Mesendoderm (in vitro differentiated cells): Measurements from ENCODE around the gene PKP4.

Source experiments
- DNase-seq: peaks from one replicate; pipeline ENCODE4 v3.0.0; 2013
- H2AK5ac ChIP-seq: 2 replicates; pipeline ENCODE4 v1.6.1; 2013; ENCODE audit warnings: low read length, inconsistent platforms
- H2BK120ac ChIP-seq: 2 replicates; pipeline ENCODE4 v1.6.1; 2013; ENCODE audit warnings: low read depth, mild to moderate bottlenecking, low read length, moderate library complexity, mixed read lengths
- H2BK15ac ChIP-seq: replicated peaks from 2 replicates; pipeline ENCODE4 v1.6.1; 2013; ENCODE audit warnings: low read depth, mild to moderate bottlenecking, moderate library complexity
- H2BK5ac ChIP-seq: 2 replicates; pipeline ENCODE4 v1.6.1; 2013; ENCODE audit warnings: low read length, inconsistent platforms
- H3K18ac ChIP-seq: 2 replicates; pipeline ENCODE4 v1.6.1; 2013; ENCODE audit warnings: mild to moderate bottlenecking, low read length, mixed read lengths
- H3K23ac ChIP-seq: one replicate; pipeline ENCODE4 v1.6.1; 2013; ENCODE audit warnings: low read length
- H3K27ac ChIP-seq: 2 replicates; pipeline ENCODE4 v1.5.1; 2013; ENCODE audit warnings: low read depth, mild to moderate bottlenecking, inconsistent platforms, low read length, moderate library complexity
- H3K27me3 ChIP-seq: 2 replicates; pipeline ENCODE4 v1.6.1; 2013; ENCODE audit warnings: low read length, control low read depth, mild to moderate bottlenecking, inconsistent platforms; ENCODE audit not compliant: insufficient read depth, poor library complexity
- H3K36me3 ChIP-seq: 2 replicates; pipeline ENCODE4 v1.6.1; 2013; ENCODE audit warnings: low read length, inconsistent platforms; ENCODE audit not compliant: control insufficient read depth, insufficient read depth
- H3K4ac ChIP-seq: one replicate; pipeline ENCODE4 v1.6.1; 2013; ENCODE audit warnings: low read depth, mild to moderate bottlenecking, low read length, moderate library complexity
- H3K4me1 ChIP-seq: 2 replicates; pipeline ENCODE4 v1.6.1; 2013; ENCODE audit warnings: low read depth, low read length, inconsistent platforms; ENCODE audit not compliant: control insufficient read depth
- H3K4me2 ChIP-seq: 2 replicates; pipeline ENCODE4 v1.6.1; 2013; ENCODE audit warnings: low read length
- H3K4me3 ChIP-seq: 2 replicates; pipeline ENCODE4 v1.5.1; 2013; ENCODE audit warnings: mild to moderate bottlenecking, low read length
- H3K56ac ChIP-seq: one replicate; pipeline ENCODE4 v1.6.1; 2013; ENCODE audit warnings: low read length
- H3K79me1 ChIP-seq: 2 replicates; pipeline ENCODE4 v1.6.1; 2013; ENCODE audit warnings: low read length, inconsistent platforms
- H3K79me2 ChIP-seq: 2 replicates; pipeline ENCODE4 v1.6.1; 2013; ENCODE audit warnings: mild to moderate bottlenecking, low read length; ENCODE audit not compliant: control insufficient read depth, insufficient read depth
- H3K9ac ChIP-seq: 2 replicates; pipeline ENCODE4 v1.6.1; 2013; ENCODE audit warnings: low read length, inconsistent platforms
- H4K5ac ChIP-seq: one replicate; pipeline ENCODE4 v1.6.1; 2013; ENCODE audit warnings: low read length
- H4K8ac ChIP-seq: one replicate; pipeline ENCODE4 v1.6.1; 2013; ENCODE audit warnings: low read depth, mild to moderate bottlenecking, control low read depth, low read length, moderate library complexity
- whole genome bisulfite sequencing: extraction: QIAGEN DNeasy Blood & Tissue Kit; methylation state at CpG from one replicate; pipeline ENCODE4 v1.1.7; 2013; ENCODE audit warnings: low lambda C conversion rate, missing lambda C conversion rate; ENCODE audit not compliant: insufficient coverage; ENCODE audit errors: extremely low coverage; 5-methylcytosine and 5-hydroxymethylcytosine counted together

PKP4 gene

GRCh38 chr2:158542577-158542976 lies 85.8 kb downstream of the PKP4 start:
- Histone ChIP-seq H3K4me2 (no peak overlapping the region), H2BK15ac (no peak overlapping the region), H3K56ac (no peak overlapping the region), H3K27ac (no peak overlapping the region), H3K36me3 (no peaks in the 10 kb centered on the region), H2AK5ac (no peak overlapping the region), H3K27me3 (no peaks in the 10 kb centered on the region), H3K4me3 (no peak overlapping the region), H4K5ac (no peak overlapping the region), H3K18ac (no peak overlapping the region), H3K79me2 (no peaks in the 10 kb centered on the region), H3K9ac (no peak overlapping the region), H3K4ac (no peak overlapping the region), H3K4me1 (no peaks in the 10 kb centered on the region), H4K8ac (no peak overlapping the region), H2BK5ac (no peak overlapping the region), H3K23ac (no peak overlapping the region), H2BK120ac (no peak overlapping the region), H3K79me1 (no peaks in the 10 kb centered on the region)
- no CpG with 5 or more reads among the region's 1 CpG for WGBS
- no peak for DNase-seq

GRCh38 chr2:158543957-158544356 lies 87.2 kb downstream of the PKP4 start:
- Histone ChIP-seq H3K4me3 (no peak overlapping the region), H3K4ac (no peak overlapping the region), H3K4me2 (no peak overlapping the region), H3K4me1 (no peaks in the 10 kb centered on the region), H3K79me1 (no peaks in the 10 kb centered on the region), H3K27me3 (no peaks in the 10 kb centered on the region), H3K27ac (no peak overlapping the region), H3K56ac (no peak overlapping the region), H4K5ac (no peak overlapping the region), H3K9ac (no peak overlapping the region), H2BK15ac (no peak overlapping the region), H4K8ac (no peak overlapping the region), H3K23ac (no peak overlapping the region), H3K18ac (no peak overlapping the region), H2BK120ac (no peak overlapping the region), H2BK5ac (no peak overlapping the region), H3K36me3 (no peaks in the 10 kb centered on the region), H2AK5ac (no peak overlapping the region), H3K79me2 (no peaks in the 10 kb centered on the region)
- WGBS, result no CpG with 5 or more reads among the region's 2 CpGs
- DNase-seq, result no peak

GRCh38 chr2:158544998-158545397 lies 88.2 kb downstream of the PKP4 start:
- Histone ChIP-seq H3K36me3 (no peaks in the 10 kb centered on the region), H4K8ac (no peak overlapping the region), H3K18ac (no peak overlapping the region), H3K4me3 (no peak overlapping the region), H3K79me1 (no peaks in the 10 kb centered on the region), H3K27ac (no peak overlapping the region), H4K5ac (no peak overlapping the region), H3K4ac (no peak overlapping the region), H3K27me3 (no peaks in the 10 kb centered on the region), H3K4me2 (no peak overlapping the region), H2BK15ac (no peak overlapping the region), H3K56ac (no peak overlapping the region), H3K23ac (no peak overlapping the region), H2BK120ac (no peak overlapping the region), H3K9ac (no peak overlapping the region), H3K4me1 (no peaks in the 10 kb centered on the region), H2BK5ac (no peak overlapping the region), H3K79me2 (no peaks in the 10 kb centered on the region), H2AK5ac (no peak overlapping the region)
- peak; percentile 6 for DNase-seq
- no CpG with 5 or more reads among the region's 1 CpG for WGBS

GRCh38 chr2:158546412-158547144 lies 89.8 kb downstream of the PKP4 start:
- no peak overlapping the region for H2AK5ac ChIP-seq
- DNase-seq, result no peak
- no peaks in the 10 kb centered on the region for H3K79me2 ChIP-seq
- H2BK5ac ChIP-seq, result no peak overlapping the region
- H2BK15ac ChIP-seq, result no peak overlapping the region
- no peak overlapping the region for H3K9ac ChIP-seq
- H3K36me3 ChIP-seq, result no peaks in the 10 kb centered on the region
- no peak overlapping the region for H3K4me3 ChIP-seq
- H3K23ac ChIP-seq, result no peak overlapping the region
- H3K4ac ChIP-seq, result no peak overlapping the region
- H3K79me1 ChIP-seq, result no peaks in the 10 kb centered on the region
- H2BK120ac ChIP-seq, result no peak overlapping the region
- H3K18ac ChIP-seq, result no peak overlapping the region
- no peak overlapping the region for H4K5ac ChIP-seq
- H3K27me3 ChIP-seq, result no peaks in the 10 kb centered on the region
- H4K8ac ChIP-seq, result no peak overlapping the region
- no peak overlapping the region for H3K56ac ChIP-seq
- no peak overlapping the region for H3K4me2 ChIP-seq
- H3K27ac ChIP-seq, result no peak overlapping the region
- H3K4me1 ChIP-seq, result no peaks in the 10 kb centered on the region
- WGBS, result no CpG with 5 or more reads among the region's 2 CpGs

DNA sequence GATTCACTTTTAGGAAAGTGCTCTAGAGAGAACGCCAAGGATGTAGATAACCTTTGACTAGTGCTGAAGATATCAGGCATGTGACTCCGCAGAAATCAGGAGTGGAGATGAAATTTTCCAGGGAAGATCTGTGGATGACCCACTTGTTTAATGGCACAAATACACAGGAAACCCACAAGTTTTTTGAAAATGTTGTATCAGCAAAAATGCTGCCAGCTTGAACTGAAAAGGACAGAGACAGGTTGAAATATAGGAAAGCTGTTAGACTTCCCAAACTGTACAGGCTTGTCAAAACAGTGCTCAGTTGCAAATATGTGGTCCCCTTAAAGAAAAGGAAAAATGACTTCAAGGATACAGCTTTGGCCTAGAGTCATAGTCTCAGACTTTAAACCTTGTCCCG lies 96.5 kb downstream of the PKP4 start:
- no peak overlapping the region for H4K8ac ChIP-seq
- no peaks in the 10 kb centered on the region for H3K79me2 ChIP-seq
- H3K9ac ChIP-seq, result no peak overlapping the region
- H3K56ac ChIP-seq, result no peak overlapping the region
- H3K27me3 ChIP-seq, result no peaks in the 10 kb centered on the region
- H2AK5ac ChIP-seq, result no peak overlapping the region
- no peaks in the 10 kb centered on the region for H3K4me1 ChIP-seq
- peaks cover 3% of the 10 kb centered on the region for H3K79me1 ChIP-seq
- H2BK5ac ChIP-seq, result no peak overlapping the region
- no peak overlapping the region for H2BK15ac ChIP-seq
- WGBS, result no CpG with 5 or more reads among the region's 3 CpGs
- H3K27ac ChIP-seq, result no peak overlapping the region
- no peak overlapping the region for H3K4me2 ChIP-seq
- no peak overlapping the region for H3K18ac ChIP-seq
- H3K36me3 ChIP-seq, result no peaks in the 10 kb centered on the region
- no peak overlapping the region for H3K4ac ChIP-seq
- no peak overlapping the region for H3K4me3 ChIP-seq
- H2BK120ac ChIP-seq, result no peak overlapping the region
- no peak overlapping the region for H4K5ac ChIP-seq
- H3K23ac ChIP-seq, result no peak overlapping the region
- no peak for DNase-seq

DNA sequence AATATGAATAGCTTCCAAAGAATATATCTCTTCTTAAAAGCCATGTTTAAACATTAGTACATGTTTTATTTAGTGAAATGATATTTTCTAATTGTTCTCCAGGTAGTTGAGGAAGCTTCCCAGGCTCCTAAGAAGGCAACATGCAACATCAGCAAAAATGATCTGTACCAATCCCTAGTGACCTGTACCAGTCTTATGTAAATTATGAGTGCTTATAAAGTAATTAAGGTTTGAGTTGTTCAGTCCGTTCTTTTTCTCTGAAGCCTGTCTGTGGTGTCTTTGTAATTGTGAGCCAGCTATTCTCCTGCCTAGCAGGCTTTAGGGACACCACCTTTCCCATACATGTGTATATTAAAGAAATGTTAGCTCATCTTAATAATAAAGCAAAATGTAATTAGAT lies 98.2 kb downstream of the PKP4 start:
- H3K4me1 ChIP-seq, result no peaks in the 10 kb centered on the region
- H3K79me1 ChIP-seq, result peaks cover 5% of the 10 kb centered on the region
- no peak overlapping the region for H2BK5ac ChIP-seq
- no peak overlapping the region for H3K4me3 ChIP-seq
- no peak overlapping the region for H3K4me2 ChIP-seq
- no peak overlapping the region for H3K27ac ChIP-seq
- no peak overlapping the region for H3K9ac ChIP-seq
- H3K4ac ChIP-seq, result no peak overlapping the region
- no peak overlapping the region for H3K56ac ChIP-seq
- DNase-seq, result no peak
- no peak overlapping the region for H4K5ac ChIP-seq
- no peak overlapping the region for H2BK120ac ChIP-seq
- no CpG with 5 or more reads among the region's 1 CpG for WGBS
- H3K23ac ChIP-seq, result no peak overlapping the region
- no peak overlapping the region for H4K8ac ChIP-seq
- no peaks in the 10 kb centered on the region for H3K27me3 ChIP-seq
- no peak overlapping the region for H2BK15ac ChIP-seq
- H3K18ac ChIP-seq, result no peak overlapping the region
- no peaks in the 10 kb centered on the region for H3K79me2 ChIP-seq
- H2AK5ac ChIP-seq, result no peak overlapping the region
- no peaks in the 10 kb centered on the region for H3K36me3 ChIP-seq
